Posterior cingulate gyrus (tissue), 11 donors: ENCODE data around the gene DNAAF1.

Experiments
- DNase-seq, 10 donors: peaks; one replicate each; pipeline versions ENCODE4 v3.0.0 to v3.0.0-alpha.2; 2020 to 2021; ENCODE audit warnings: mixed read lengths in 3 of 10
- intact Hi-C: fragments of 100-400 bp; cut with DNase I; formaldehyde crosslinking; loops from one replicate; pipeline ENCODE4 v1.15.1; 2023

Gene DNAAF1

GRCh38 chr16:84226026-84226425, 80.9 kb downstream of the DNAAF1 start:
- no peak for DNase-seq

More at GRCh38 chr16:84226026-84226425, 80.9 kb downstream of the DNAAF1 start:
- intact Hi-C loops = no loop called here
